H1 (cell line): ENCODE measurements around the gene SIMC1. TPM values are rescaled to one million over a fixed set of nuclear protein-coding genes. Genes with fewer than 3 reads are reported as not detected.

Experiments used
- microRNA counts: library from miRNA; unstranded; fragments of <30 nt; microRNA quantifications from one replicate; lab custom pipeline; 2015
- microRNA-seq, 2 experiments: library from miRNA; unstranded; fragments of <30 nt; microRNA quantifications; one replicate each; pipeline versions ENCODE4 to v1.2.0, GENCODE V29; 2016 to 2020; ENCODE audit warnings: borderline microRNAs expressed in 2 of 2, borderline number of aligned reads in 2 of 2, borderline replicate concordance in 1 of 2
- polyA plus RNA-seq, 7 experiments: library from polyadenylated mRNA; depleted of rRNA in 3 of 7; stranded (reverse) in 5 of 7; unstranded in 2 of 7; fragments of >200 nt in 5 of 7; fragments of 200-250 nt in 2 of 7; gene quantifications; 1 replicate in 5 of 7; 2 replicates in 1 of 7; 4 replicates in 1 of 7; pipeline versions ENCODE4 v1.2.1 to v1.2.3, GENCODE V29; 2011 to 2013; ENCODE audit warnings: missing spikeins in 2 of 7, mixed read lengths in 2 of 7
- small RNA-seq: library from polyadenylated mRNA; stranded (forward); fragments of <200 nt; extraction: miRNeasy Mini kit (QIAGEN cat#:217004); gene quantifications from one replicate; pipeline ENCODE3, GENCODE V24; 2013; ENCODE audit not compliant: insufficient read depth
- total RNA-seq: library from RNA; stranded (reverse); fragmentation: NEBNext Ultra II Directional; extraction: Animal tissue kit (Norgen Biotek cat#: 25700); gene quantifications from 2 replicates; pipeline ENCODE4 v1.2.1, GENCODE V29; 2021

The SIMC1 gene
- total and polyA plus RNA-seq, 2 of the 8 experiments (the other 6 are each of a cell fraction or from before 2014, with no cell fraction given) = 12.3 to 21.2 TPM

MicroRNA genes within 50 kb of the gene (microRNA counts, 767-probe panel; counts per million panel counts)
- 879 counts per million, percentile 95 among the panel's probes with 10 or more counts for microRNA hsa-miR-1271-5p (lab: Ali Mortazavi, UCI)

Small RNA genes within 50 kb of the gene (microRNA-seq; reads per million reads assigned to microRNA genes)
- 0.69 to 0.81 reads per million in 2 experiments for gene MIR1271

Small RNA genes within 50 kb of the gene (small RNA-seq; reads per million reads assigned to genes)
- 22.8 reads per million, percentile 93 among the genes with 10 or more reads in this experiment for gene MIR1271

Other genes starting within 250 kb of the SIMC1 start
- gene KIAA1191, start 123.3 kb downstream of the SIMC1 start, total RNA-seq = 88.0 and 96.4 TPM in 2 replicates
- gene KIAA1191, start 123.3 kb downstream of the SIMC1 start, polyA plus RNA-seq (2011; rRNA removed) = 86.4 and 107 TPM in 2 replicates
- 6.7 and 7.4 TPM in 2 replicates for gene ARL10, start 127.1 kb downstream of the SIMC1 start, total RNA-seq
- gene ARL10, start 127.1 kb downstream of the SIMC1 start, polyA plus RNA-seq (2011; rRNA removed) = 3.1 and 3.6 TPM in 2 replicates
- 65.2 and 65.9 TPM in 2 replicates for gene NOP16, start 150.2 kb downstream of the SIMC1 start, total RNA-seq
- gene NOP16, start 150.2 kb downstream of the SIMC1 start, polyA plus RNA-seq (2011; rRNA removed) = 46.9 and 49.7 TPM in 2 replicates
- 95.5 and 104 TPM in 2 replicates for gene HIGD2A, start 150.3 kb downstream of the SIMC1 start, total RNA-seq
- 264 and 314 TPM in 2 replicates for gene HIGD2A, start 150.3 kb downstream of the SIMC1 start, polyA plus RNA-seq (2011; rRNA removed)
- 25.9 and 29.2 TPM in 2 replicates for gene CLTB, start 178.1 kb downstream of the SIMC1 start, total RNA-seq
- 34.9 and 47.7 TPM in 2 replicates for gene CLTB, start 178.1 kb downstream of the SIMC1 start, polyA plus RNA-seq (2011; rRNA removed)
- 35.8 and 36.2 TPM in 2 replicates for gene FAF2, start 210.0 kb downstream of the SIMC1 start, total RNA-seq
- 14.1 and 20.8 TPM in 2 replicates for gene FAF2, start 210.0 kb downstream of the SIMC1 start, polyA plus RNA-seq (2011; rRNA removed)